ENCODE measurements around the gene SCUBE3.

SCUBE3 gene

GRCh38 chr6:35177596-35177995 is 36.2 kb upstream of the SCUBE3 start:
- TF ChIP-seq POLR2AphosphoS5 (IDR thresholded peaks at IDR 0.05; ENCODE audit: low read depth) = no peak
- no peak overlapping the region for H3K27ac ChIP-seq (replicated peaks)
- H3K27me3 ChIP-seq (ENCODE audit: insufficient read depth, poor library complexity, severe bottlenecking) = no peaks in the 10 kb centered on the region
- H3K4me3 ChIP-seq (replicated peaks; ENCODE audit: insufficient read depth, low read length) = no peak overlapping the region
- DNase-seq (ENCODE audit: low read depth in 1 of 2, low spot score in 1 of 2) = no peak

- Histone ChIP-seq H3K27me3 (ENCODE audit: insufficient read depth, poor library complexity, severe bottlenecking) (no peaks in the 10 kb centered on the region), H3K27ac (replicated peaks) (no peak overlapping the region), H3K4me3 (replicated peaks; ENCODE audit: insufficient read depth, low read length) (no peak overlapping the region)
- TF ChIP-seq REST (IDR thresholded peaks at IDR 0.05; ENCODE audit: insufficient replicate concordance, low read depth) = no peak
- TF ChIP-seq CTCF (IDR thresholded peaks at IDR 0.05; ENCODE audit: insufficient read depth, low read length) = no peak
- no peak for TF ChIP-seq GABPA (IDR thresholded peaks at IDR 0.05; ENCODE audit: low read depth)
- no peak for TF ChIP-seq SPI1 (IDR thresholded peaks at IDR 0.05; ENCODE audit: borderline replicate concordance, low read depth)
- TF ChIP-seq POLR2AphosphoS5 (IDR thresholded peaks at IDR 0.05; ENCODE audit: low read depth) = no peak
- no peak for DNase-seq (ENCODE audit: low read depth in 1 of 2, low spot score in 1 of 2)
Observed at GRCh38 chr6:35178012-35178411, 35.7 kb upstream of the SCUBE3 start.

- H3K27me3 ChIP-seq (ENCODE audit: insufficient read depth, poor library complexity, severe bottlenecking) = no peaks in the 10 kb centered on the region
- H3K4me3 ChIP-seq (replicated peaks; ENCODE audit: insufficient read depth, low read length) = no peak overlapping the region
- no peak overlapping the region for H3K27ac ChIP-seq (replicated peaks)
- DNase-seq (ENCODE audit: low read depth in 1 of 2, low spot score in 1 of 2) = no peak
- TF ChIP-seq CTCF (IDR thresholded peaks at IDR 0.05; ENCODE audit: insufficient read depth, low read length) (no peak), POLR2AphosphoS5 (IDR thresholded peaks at IDR 0.05; ENCODE audit: low read depth) (no peak), REST (IDR thresholded peaks at IDR 0.05; ENCODE audit: insufficient replicate concordance, low read depth) (no peak), SPI1 (IDR thresholded peaks at IDR 0.05; ENCODE audit: borderline replicate concordance, low read depth) (no peak), GABPA (IDR thresholded peaks at IDR 0.05; ENCODE audit: low read depth) (no peak)
Observed at GRCh38 chr6:35178932-35179832, 34.6 kb upstream of the SCUBE3 start.

- H3K27me3 ChIP-seq (ENCODE audit: insufficient read depth, poor library complexity, severe bottlenecking) = no peaks in the 10 kb centered on the region
- no peak overlapping the region for H3K4me3 ChIP-seq (replicated peaks; ENCODE audit: insufficient read depth, low read length)
- TF ChIP-seq SPI1 (IDR thresholded peaks at IDR 0.05; ENCODE audit: borderline replicate concordance, low read depth) (no peak), GABPA (IDR thresholded peaks at IDR 0.05; ENCODE audit: low read depth) (no peak), REST (IDR thresholded peaks at IDR 0.05; ENCODE audit: insufficient replicate concordance, low read depth) (no peak), CTCF (IDR thresholded peaks at IDR 0.05; ENCODE audit: insufficient read depth, low read length) (no peak)
- no peak for DNase-seq (ENCODE audit: low read depth in 1 of 2, low spot score in 1 of 2)
- no peak overlapping the region for H3K27ac ChIP-seq (replicated peaks)
Observed at GRCh38 chr6:35179901-35180535, 33.7 kb upstream of the SCUBE3 start.

Data from HL-60 (cell line).